Measurements from ENCODE around the gene PCSK4. TPM values are rescaled to one million over a fixed set of nuclear protein-coding genes. Genes with fewer than 3 reads are reported as not detected.
A peak's percentile ranks its signal among the peaks of the same experiment; 100 is the strongest.

PCSK4 gene
- total RNA-seq, 1 experiment from 2014 or later = 7.2 TPM

DNA sequence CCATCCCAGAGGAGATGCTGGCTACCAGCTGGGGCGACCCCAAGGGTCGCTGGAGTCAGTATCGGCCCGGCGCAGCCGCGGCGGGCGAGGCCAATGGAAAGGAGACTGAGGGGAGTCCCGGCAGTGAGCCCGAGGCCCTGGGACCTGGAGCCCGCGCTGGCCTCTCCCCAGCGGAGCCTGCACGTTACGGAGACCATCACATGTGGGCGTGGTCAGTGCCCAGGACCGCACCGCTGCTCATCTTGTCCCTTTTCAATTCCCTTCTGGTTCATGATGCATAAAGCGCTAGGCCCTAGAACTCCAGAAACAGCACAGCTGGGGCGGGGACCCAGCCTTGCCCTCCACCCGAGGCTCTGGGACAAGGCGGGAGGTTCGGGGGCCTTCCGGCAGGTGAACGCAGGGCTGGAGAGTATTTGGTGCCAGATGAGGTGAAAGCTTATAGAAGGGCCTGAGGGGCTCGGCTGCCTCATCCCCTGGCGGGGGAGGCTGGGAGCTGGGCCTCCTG is 19.1 kb downstream of the PCSK4 start:
- DNase-seq (ENCODE audit: low spot score) = peak; percentile 61
- Histone ChIP-seq H3K36me3 (ENCODE audit: insufficient read depth, low read length, poor library complexity, severe bottlenecking) (no peaks in the 10 kb centered on the region), H3K9me3 (ENCODE audit: low read depth, low read length, poor library complexity, severe bottlenecking) (no peaks in the 10 kb centered on the region), H3K27ac (ENCODE audit: low read depth, low read length, poor library complexity, severe bottlenecking) (no peak overlapping the region), H3K27me3 (replicated peaks; ENCODE audit: insufficient read depth, low read depth, low read length, poor library complexity) (peaks cover 61% of the 10 kb centered on the region), H3K4me3 (ENCODE audit: low read depth, low read length, poor library complexity, severe bottlenecking) (peak overlapping the region; percentile 35), H3K4me1 (ENCODE audit: insufficient read depth, low read length, poor library complexity, severe bottlenecking) (peaks cover 24% of the 10 kb centered on the region)
- TF ChIP-seq EZH2 (IDR thresholded peaks at IDR 0.05; ENCODE audit: borderline replicate concordance, low read depth, low read length, poor library complexity, severe bottlenecking) = no peak
- TF ChIP-seq, protein P1, sequence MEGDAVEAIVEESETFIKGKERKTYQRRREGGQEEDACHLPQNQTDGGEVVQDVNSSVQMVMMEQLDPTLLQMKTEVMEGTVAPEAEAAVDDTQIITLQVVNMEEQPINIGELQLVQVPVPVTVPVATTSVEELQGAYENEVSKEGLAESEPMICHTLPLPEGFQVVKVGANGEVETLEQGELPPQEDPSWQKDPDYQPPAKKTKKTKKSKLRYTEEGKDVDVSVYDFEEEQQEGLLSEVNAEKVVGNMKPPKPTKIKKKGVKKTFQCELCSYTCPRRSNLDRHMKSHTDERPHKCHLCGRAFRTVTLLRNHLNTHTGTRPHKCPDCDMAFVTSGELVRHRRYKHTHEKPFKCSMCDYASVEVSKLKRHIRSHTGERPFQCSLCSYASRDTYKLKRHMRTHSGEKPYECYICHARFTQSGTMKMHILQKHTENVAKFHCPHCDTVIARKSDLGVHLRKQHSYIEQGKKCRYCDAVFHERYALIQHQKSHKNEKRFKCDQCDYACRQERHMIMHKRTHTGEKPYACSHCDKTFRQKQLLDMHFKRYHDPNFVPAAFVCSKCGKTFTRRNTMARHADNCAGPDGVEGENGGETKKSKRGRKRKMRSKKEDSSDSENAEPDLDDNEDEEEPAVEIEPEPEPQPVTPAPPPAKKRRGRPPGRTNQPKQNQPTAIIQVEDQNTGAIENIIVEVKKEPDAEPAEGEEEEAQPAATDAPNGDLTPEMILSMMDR (conservative IDR thresholded peaks at IDR 0.05; ENCODE audit: low read depth, low read length) = no peak
- no TSS peak for BruUV-seq (replicated peaks)
- intact Hi-C loops (cut with micrococcal nuclease; ENCODE audit: unreplicated experiment) = no loop called here
- POLR2A ChIA-PET (ENCODE audit: low non-redundant PET) = no interaction called here
- CTCF ChIA-PET = interaction anchor here (0.6 to 1.2 kb wide), 2 partner anchors 26 to 687 kb away, joined by 3 to 9 read pairs; no protein-coding TSS in a partner anchor

DNA sequence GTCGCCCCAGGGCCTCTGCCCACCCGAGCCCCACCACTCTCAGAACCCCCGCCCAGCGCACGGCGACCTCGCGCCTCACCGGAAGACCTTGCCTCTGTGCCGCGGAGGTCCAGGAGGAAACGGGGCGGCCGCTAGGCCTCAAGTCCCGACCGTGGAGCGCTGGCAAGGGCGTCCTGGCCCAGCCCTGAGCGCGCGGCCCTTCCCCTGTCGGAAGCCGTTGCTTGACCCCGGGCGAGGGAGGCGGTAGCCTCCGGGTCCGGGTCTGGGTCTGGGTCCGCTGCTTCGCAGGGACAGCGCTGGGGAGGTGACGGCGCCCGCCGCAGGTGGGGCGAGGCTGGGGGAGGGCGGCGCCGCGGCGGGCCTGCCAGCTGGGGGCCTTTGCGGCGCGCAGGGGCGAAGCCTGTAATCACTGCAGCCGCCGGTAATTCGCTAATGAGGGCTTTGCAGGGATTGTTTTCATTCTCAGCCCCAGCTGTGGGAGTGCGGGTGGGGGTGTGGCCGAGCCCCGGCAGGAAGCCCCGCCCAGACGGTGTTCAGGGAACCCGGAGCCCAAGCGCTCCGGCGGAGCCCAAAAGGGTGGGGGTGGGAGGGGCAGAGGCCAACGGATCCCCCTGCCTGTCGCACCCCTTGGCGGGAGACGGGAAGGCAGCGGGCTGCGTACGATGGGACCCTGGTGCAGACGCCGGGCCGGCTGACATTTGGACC is 19.7 kb downstream of the PCSK4 start:
- peaks cover 24% of the 10 kb centered on the region for H3K4me1 ChIP-seq (ENCODE audit: insufficient read depth, low read length, poor library complexity, severe bottlenecking)
- peak overlapping the region; percentile 35 for H3K4me3 ChIP-seq (ENCODE audit: low read depth, low read length, poor library complexity, severe bottlenecking)
- ChIA-PET POLR2A (ENCODE audit: low non-redundant PET) (no interaction called here), CTCF (no interaction called here)
- TF ChIP-seq, protein P1 (conservative IDR thresholded peaks at IDR 0.05; ENCODE audit: low read depth, low read length) = no peak
- peak; percentile 11 for TF ChIP-seq EZH2 (IDR thresholded peaks at IDR 0.05; ENCODE audit: borderline replicate concordance, low read depth, low read length, poor library complexity, severe bottlenecking)
- peak; percentile 86 for DNase-seq (ENCODE audit: low spot score)
- BruUV-seq (replicated peaks) = no TSS peak
- H3K9me3 ChIP-seq (ENCODE audit: low read depth, low read length, poor library complexity, severe bottlenecking) = no peaks in the 10 kb centered on the region
- intact Hi-C loops (cut with micrococcal nuclease; ENCODE audit: unreplicated experiment) = no loop called here
- H3K27ac ChIP-seq (ENCODE audit: low read depth, low read length, poor library complexity, severe bottlenecking) = no peak overlapping the region
- peaks cover 65% of the 10 kb centered on the region for H3K27me3 ChIP-seq (replicated peaks; ENCODE audit: insufficient read depth, low read depth, low read length, poor library complexity)
- H3K36me3 ChIP-seq (ENCODE audit: insufficient read depth, low read length, poor library complexity, severe bottlenecking) = no peaks in the 10 kb centered on the region

DNA sequence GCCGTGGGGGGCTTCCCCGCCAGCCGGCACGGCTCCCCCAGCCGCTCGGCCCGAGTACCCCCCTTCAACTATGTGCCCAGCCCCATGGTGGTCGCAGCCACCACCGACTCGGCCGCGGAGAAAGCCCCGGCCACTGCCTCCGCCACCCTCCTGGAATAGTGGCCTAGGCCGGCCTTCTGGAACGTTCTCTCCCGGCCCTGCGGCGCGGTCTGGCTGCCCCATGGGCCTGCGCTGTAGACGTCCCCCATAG is 20.2 kb downstream of the PCSK4 start:
- no TSS peak for BruUV-seq (replicated peaks)
- no peaks in the 10 kb centered on the region for H3K36me3 ChIP-seq (ENCODE audit: insufficient read depth, low read length, poor library complexity, severe bottlenecking)
- ChIA-PET CTCF (no interaction called here), POLR2A (ENCODE audit: low non-redundant PET) (no interaction called here)
- H3K9me3 ChIP-seq (ENCODE audit: low read depth, low read length, poor library complexity, severe bottlenecking) = no peaks in the 10 kb centered on the region
- H3K4me3 ChIP-seq (ENCODE audit: low read depth, low read length, poor library complexity, severe bottlenecking) = peak overlapping the region; percentile 35
- H3K27ac ChIP-seq (ENCODE audit: low read depth, low read length, poor library complexity, severe bottlenecking) = no peak overlapping the region
- peaks cover 24% of the 10 kb centered on the region for H3K4me1 ChIP-seq (ENCODE audit: insufficient read depth, low read length, poor library complexity, severe bottlenecking)
- TF ChIP-seq, protein P1 (conservative IDR thresholded peaks at IDR 0.05; ENCODE audit: low read depth, low read length) = no peak
- peak; percentile 67 for TF ChIP-seq EZH2 (IDR thresholded peaks at IDR 0.05; ENCODE audit: borderline replicate concordance, low read depth, low read length, poor library complexity, severe bottlenecking)
- no peak for DNase-seq (ENCODE audit: low spot score)
- intact Hi-C loops (cut with micrococcal nuclease; ENCODE audit: unreplicated experiment) = no loop called here
- H3K27me3 ChIP-seq (replicated peaks; ENCODE audit: insufficient read depth, low read depth, low read length, poor library complexity) = peaks cover 65% of the 10 kb centered on the region
